Nephron (organoid): ENCODE results near the gene HPD.
A peak's percentile ranks its signal among the peaks of the same experiment; 100 is the strongest.

Experiments used
- H3K27ac Mint-ChIP-seq, 3 experiments: 2 replicates each; pipeline ENCODE4 v1.8.0; 2020; ENCODE audit warnings: mixed read lengths in 3 of 3, mild to moderate bottlenecking in 2 of 3, moderate library complexity in 1 of 3
- H3K27me3 Mint-ChIP-seq: 2 replicates; pipeline ENCODE4 v1.8.0; 2021; ENCODE audit warnings: low read depth, mild to moderate bottlenecking, moderate library complexity, mixed read lengths
- H3K36me3 Mint-ChIP-seq: 2 replicates; pipeline ENCODE4 v1.8.0; 2020; ENCODE audit warnings: low read depth, mixed read lengths
- H3K4me1 Mint-ChIP-seq: 2 replicates; pipeline ENCODE4 v1.8.0; 2020; ENCODE audit warnings: mixed read lengths
- H3K4me3 Mint-ChIP-seq, 3 experiments: 2 replicates each; pipeline ENCODE4 v1.8.0; 2020; ENCODE audit warnings: mild to moderate bottlenecking in 3 of 3, mixed read lengths in 3 of 3, moderate library complexity in 2 of 3
- H3K9me3 Mint-ChIP-seq: 2 replicates; pipeline ENCODE4 v1.8.0; 2020; ENCODE audit warnings: mixed read lengths
- TF ChIP-seq, protein P1 (sequence below), 3 experiments: fragments of 200-600 bp; sonication (generic); IDR thresholded peaks; one replicate each; pipeline ENCODE4 v1.5.0; 2021; ENCODE audit warnings: antibody characterized with exemption in 3 of 3; ENCODE audit not compliant: unreplicated experiment in 3 of 3

HPD gene

GRCh38 chr12:121843236-121843982, 15.2 kb downstream of the HPD start:
- peak overlapping the region; percentile 9 to 53 (median 42) for H3K4me3 Mint-ChIP-seq
- TF ChIP-seq, protein P1, sequence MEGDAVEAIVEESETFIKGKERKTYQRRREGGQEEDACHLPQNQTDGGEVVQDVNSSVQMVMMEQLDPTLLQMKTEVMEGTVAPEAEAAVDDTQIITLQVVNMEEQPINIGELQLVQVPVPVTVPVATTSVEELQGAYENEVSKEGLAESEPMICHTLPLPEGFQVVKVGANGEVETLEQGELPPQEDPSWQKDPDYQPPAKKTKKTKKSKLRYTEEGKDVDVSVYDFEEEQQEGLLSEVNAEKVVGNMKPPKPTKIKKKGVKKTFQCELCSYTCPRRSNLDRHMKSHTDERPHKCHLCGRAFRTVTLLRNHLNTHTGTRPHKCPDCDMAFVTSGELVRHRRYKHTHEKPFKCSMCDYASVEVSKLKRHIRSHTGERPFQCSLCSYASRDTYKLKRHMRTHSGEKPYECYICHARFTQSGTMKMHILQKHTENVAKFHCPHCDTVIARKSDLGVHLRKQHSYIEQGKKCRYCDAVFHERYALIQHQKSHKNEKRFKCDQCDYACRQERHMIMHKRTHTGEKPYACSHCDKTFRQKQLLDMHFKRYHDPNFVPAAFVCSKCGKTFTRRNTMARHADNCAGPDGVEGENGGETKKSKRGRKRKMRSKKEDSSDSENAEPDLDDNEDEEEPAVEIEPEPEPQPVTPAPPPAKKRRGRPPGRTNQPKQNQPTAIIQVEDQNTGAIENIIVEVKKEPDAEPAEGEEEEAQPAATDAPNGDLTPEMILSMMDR (IDR thresholded peaks at IDR 0.05; ENCODE audit: unreplicated experiment in 3 of 3): no peak
- H3K9me3 Mint-ChIP-seq: no peaks in the 10 kb centered on the region
- H3K27me3 Mint-ChIP-seq: peaks cover 13% of the 10 kb centered on the region
- H3K36me3 Mint-ChIP-seq: no peaks in the 10 kb centered on the region
- H3K4me1 Mint-ChIP-seq: peaks cover 16% of the 10 kb centered on the region
- no peak overlapping the region for H3K27ac Mint-ChIP-seq

- TF ChIP-seq, protein P1 (IDR thresholded peaks at IDR 0.05; ENCODE audit: unreplicated experiment in 3 of 3): no peak
- no peaks in the 10 kb centered on the region for H3K36me3 Mint-ChIP-seq
Observed at GRCh38 chr12:121839993-121840761, 18.5 kb downstream of the HPD start.

DNA sequence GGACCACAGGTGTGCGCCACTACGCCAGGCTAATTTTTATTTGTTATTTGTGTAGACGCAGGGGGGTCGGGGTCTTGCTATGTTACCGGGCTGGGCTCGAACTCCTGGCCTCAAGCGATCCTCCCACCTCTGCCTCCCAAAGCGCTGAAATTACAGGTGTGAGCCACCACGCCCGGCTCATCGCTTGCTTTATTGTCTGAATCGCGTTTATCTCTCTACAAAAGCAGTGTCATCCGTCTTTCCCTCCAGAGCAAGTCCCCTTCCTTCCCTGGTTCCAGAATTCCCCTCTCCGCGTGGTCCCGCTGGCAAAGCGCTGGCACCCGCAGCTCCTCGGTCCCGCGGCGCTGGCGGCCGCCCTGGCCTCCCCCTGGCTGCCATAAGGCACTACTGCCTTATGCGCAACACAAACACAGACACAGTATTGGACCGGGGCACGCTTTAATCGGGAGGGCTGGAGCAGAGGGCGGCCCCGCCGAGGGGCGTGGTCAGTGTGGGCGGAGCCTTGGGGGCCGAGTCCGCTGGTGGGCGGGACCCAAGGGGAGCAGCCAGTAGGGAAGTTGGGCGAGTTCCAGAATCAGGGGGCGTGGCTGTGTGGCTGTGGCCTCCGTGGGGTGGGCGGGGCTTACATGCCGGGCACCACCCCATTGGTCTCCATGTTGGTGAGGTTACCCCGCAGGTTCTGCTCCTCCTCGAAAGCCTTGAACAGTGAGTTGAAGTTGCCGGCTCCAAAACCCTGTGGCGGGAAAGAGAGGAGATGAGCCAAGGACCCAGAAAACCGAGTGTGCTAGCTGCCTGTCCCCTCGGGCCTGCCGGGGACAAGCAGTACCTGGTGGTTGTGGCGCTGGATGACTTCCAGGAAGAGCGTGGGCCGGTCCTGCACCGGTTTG, 19.3 kb downstream of the HPD start:
- peak overlapping the region; percentile 56 to 86 (median 86) for H3K27ac Mint-ChIP-seq
- peak overlapping the region; percentile 92 to 96 (median 95) for H3K4me3 Mint-ChIP-seq
- H3K4me1 Mint-ChIP-seq: peaks cover 16% of the 10 kb centered on the region
- H3K36me3 Mint-ChIP-seq: no peaks in the 10 kb centered on the region
- no peaks in the 10 kb centered on the region for H3K9me3 Mint-ChIP-seq
- TF ChIP-seq, protein P1 (IDR thresholded peaks at IDR 0.05; ENCODE audit: unreplicated experiment in 3 of 3): peak; percentile 27 to 47 (median 41)
- peaks cover 15% of the 10 kb centered on the region for H3K27me3 Mint-ChIP-seq

More at GRCh38 chr12:121839993-121840761, 18.5 kb downstream of the HPD start:
- Mint-ChIP-seq H3K4me3 (peak overlapping the region; percentile 92 to 96 (median 95)), H3K9me3 (no peaks in the 10 kb centered on the region), H3K4me1 (peaks cover 16% of the 10 kb centered on the region), H3K27ac (peak overlapping the region; percentile 56 to 86 (median 86)), H3K27me3 (peaks cover 15% of the 10 kb centered on the region)

GRCh38 chr12:121838126-121838525, 20.5 kb downstream of the HPD start:
- TF ChIP-seq, protein P1 (IDR thresholded peaks at IDR 0.05; ENCODE audit: unreplicated experiment in 3 of 3): no peak
- H3K4me3 Mint-ChIP-seq: peak overlapping the region in 1 of 3 experiments; percentile 37
- H3K4me1 Mint-ChIP-seq: peaks cover 9% of the 10 kb centered on the region
- H3K27ac Mint-ChIP-seq: no peak overlapping the region
- H3K9me3 Mint-ChIP-seq: no peaks in the 10 kb centered on the region
- peaks cover 15% of the 10 kb centered on the region for H3K27me3 Mint-ChIP-seq
- H3K36me3 Mint-ChIP-seq: no peaks in the 10 kb centered on the region

DNA sequence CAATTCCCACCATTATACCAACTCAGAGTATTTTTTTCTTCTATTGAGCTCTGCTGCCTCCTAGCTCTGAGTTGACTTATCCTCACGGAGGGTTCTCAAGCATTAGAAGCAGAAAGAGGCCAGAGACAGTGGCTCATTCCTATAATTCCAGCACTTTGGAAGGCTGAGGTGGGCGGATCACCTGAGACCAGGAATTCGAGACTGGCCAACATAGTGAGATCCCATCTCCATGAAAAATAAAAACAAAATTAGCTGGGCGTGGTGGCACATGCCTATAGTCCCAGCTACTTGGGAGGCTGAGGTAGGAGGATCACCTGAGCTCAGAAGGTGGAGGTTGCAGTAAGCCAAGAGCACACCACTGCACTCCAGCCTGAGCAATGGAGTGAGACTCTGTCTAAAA, 21.0 kb downstream of the HPD start:
- TF ChIP-seq, protein P1 (IDR thresholded peaks at IDR 0.05; ENCODE audit: unreplicated experiment in 3 of 3): no peak
- peaks cover 15% of the 10 kb centered on the region for H3K27me3 Mint-ChIP-seq

More for the DNA sequence above, 21.0 kb downstream of the HPD start:
- peaks cover under 1% of the 10 kb centered on the region for H3K36me3 Mint-ChIP-seq
- peaks cover 9% of the 10 kb centered on the region for H3K4me1 Mint-ChIP-seq
- no peaks in the 10 kb centered on the region for H3K9me3 Mint-ChIP-seq
- no peak overlapping the region for H3K27ac Mint-ChIP-seq
- H3K4me3 Mint-ChIP-seq: peak overlapping the region in 2 of 3 experiments; percentile 59 to 67
